GM12892 (cell line): ENCODE results near the gene ZNF385C.

Source experiments
- POLR2A ChIP-seq: IDR thresholded peaks from 2 replicates; pipeline ENCODE4 v1.6.1; 2011; ENCODE audit warnings: low read depth, low read length, control low read depth
- POLR2AphosphoS5 ChIP-seq: IDR thresholded peaks from 2 replicates; pipeline ENCODE4 v1.6.1; 2011; ENCODE audit warnings: low read depth, low read length, control low read depth
- TAF1 ChIP-seq: IDR thresholded peaks from 2 replicates; pipeline ENCODE4 v1.6.1; 2011; ENCODE audit warnings: low read depth, mild to moderate bottlenecking, control low read depth, low read length, borderline replicate concordance

- TF ChIP-seq POLR2A (no peak), TAF1 (no peak), POLR2AphosphoS5 (no peak)
Observed at GRCh38 chr17:42107124-42107523, 8.9 kb upstream of the ZNF385C start.
